H9 (cell line): Measurements from ENCODE around the gene STN1. TPM values are rescaled to one million over a fixed set of nuclear protein-coding genes. Genes with fewer than 3 reads are reported as not detected.

Experiments
- DNase-seq: peaks from one replicate; pipeline ENCODE4 v3.0.0-alpha.2; 2017
- H2AFZ ChIP-seq: one replicate; pipeline ENCODE4 v1.6.1; 2013; ENCODE audit warnings: mild to moderate bottlenecking, low read length, control low read depth, moderate library complexity
- H2AK5ac ChIP-seq: 2 replicates; pipeline ENCODE4 v1.6.1; 2013; ENCODE audit warnings: low read length, control low read depth, mixed read lengths; ENCODE audit not compliant: insufficient read length
- H2BK120ac ChIP-seq: one replicate; pipeline ENCODE4 v1.6.1; 2013; ENCODE audit warnings: low read depth, mild to moderate bottlenecking, low read length, control low read depth, inconsistent platforms; ENCODE audit not compliant: poor library complexity, severe bottlenecking
- H2BK12ac ChIP-seq: 2 replicates; pipeline ENCODE4 v1.6.1; 2013; ENCODE audit warnings: low read length, control low read depth, mixed read lengths, low read depth; ENCODE audit not compliant: insufficient read length
- H2BK15ac ChIP-seq: 2 replicates; pipeline ENCODE4 v1.6.1; 2013; ENCODE audit warnings: low read depth, low read length, control low read depth
- H2BK20ac ChIP-seq: one replicate; pipeline ENCODE4 v1.6.1; 2013; ENCODE audit warnings: low read depth, mild to moderate bottlenecking, low read length, control low read depth, inconsistent platforms; ENCODE audit not compliant: poor library complexity, severe bottlenecking
- H2BK5ac ChIP-seq: 2 replicates; pipeline ENCODE4 v1.6.1; 2013; ENCODE audit warnings: low read length, control low read depth, mixed read lengths; ENCODE audit not compliant: insufficient read length
- H3K14ac ChIP-seq: 2 replicates; pipeline ENCODE4 v1.6.1; 2013; ENCODE audit warnings: low read length, control low read depth; ENCODE audit not compliant: insufficient read depth
- H3K18ac ChIP-seq: 2 replicates; pipeline ENCODE4 v1.6.1; 2013; ENCODE audit warnings: low read depth, mild to moderate bottlenecking, mixed read lengths, low read length, control low read depth; ENCODE audit not compliant: insufficient read length
- H3K23ac ChIP-seq: 2 replicates; pipeline ENCODE4 v1.6.1; 2013; ENCODE audit warnings: low read length, control low read depth, mixed read lengths, low read depth; ENCODE audit not compliant: insufficient read length
- H3K23me2 ChIP-seq: 2 replicates; pipeline ENCODE4 v1.6.1; 2013; ENCODE audit warnings: low read depth, mild to moderate bottlenecking, mixed read lengths, low read length, control low read depth; ENCODE audit not compliant: insufficient read length, poor library complexity, severe bottlenecking
- H3K27ac ChIP-seq: 2 replicates; pipeline ENCODE4 v1.5.1; 2013; ENCODE audit warnings: low read length, control low read depth, mixed read lengths, low read depth; ENCODE audit not compliant: insufficient read length
- H3K27me3 ChIP-seq: 2 replicates; pipeline ENCODE4 v1.6.1; 2013; ENCODE audit warnings: low read length, control low read depth, inconsistent platforms; ENCODE audit not compliant: insufficient read depth
- H3K4ac ChIP-seq: 2 replicates; pipeline ENCODE4 v1.6.1; 2013; ENCODE audit warnings: low read depth, mild to moderate bottlenecking, control low read depth, inconsistent platforms, low read length, moderate library complexity
- H3K4me1 ChIP-seq: 2 replicates; pipeline ENCODE4 v1.6.1; 2013; ENCODE audit warnings: low read length, control low read depth, inconsistent platforms; ENCODE audit not compliant: insufficient read depth
- H3K4me2 ChIP-seq: 2 replicates; pipeline ENCODE4 v1.6.1; 2013; ENCODE audit warnings: low read length, control low read depth, mixed read lengths; ENCODE audit not compliant: insufficient read length, insufficient read depth
- H3K56ac ChIP-seq: 2 replicates; pipeline ENCODE4 v1.6.1; 2013; ENCODE audit warnings: low read depth, mild to moderate bottlenecking, mixed read lengths, low read length, control low read depth; ENCODE audit not compliant: insufficient read length
- H3K79me1 ChIP-seq: 2 replicates; pipeline ENCODE4 v1.6.1; 2013; ENCODE audit warnings: low read depth, mild to moderate bottlenecking, moderate library complexity, low read length, control low read depth, inconsistent platforms; ENCODE audit not compliant: insufficient read depth, poor library complexity, severe bottlenecking
- H3K79me2 ChIP-seq: 2 replicates; pipeline ENCODE4 v1.6.1; 2013; ENCODE audit warnings: low read length, control low read depth, inconsistent platforms; ENCODE audit not compliant: insufficient read depth
- H3K9ac ChIP-seq: 2 replicates; pipeline ENCODE4 v1.6.1; 2013; ENCODE audit warnings: low read length, control low read depth, mixed read lengths; ENCODE audit not compliant: insufficient read length; ENCODE audit errors: extremely low read depth
- H3K9me3 ChIP-seq: one replicate; pipeline ENCODE4 v1.6.1; 2013; ENCODE audit warnings: low read depth, low read length, inconsistent platforms; ENCODE audit not compliant: control insufficient read depth
- H3T11ph ChIP-seq: one replicate; pipeline ENCODE4 v1.6.1; 2013; ENCODE audit warnings: mild to moderate bottlenecking, low read length, control low read depth, inconsistent platforms
- H4K20me1 ChIP-seq: one replicate; pipeline ENCODE4 v1.6.1; 2013; ENCODE audit not compliant: control insufficient read depth, insufficient read length, insufficient read depth
- H4K5ac ChIP-seq: 2 replicates; pipeline ENCODE4 v1.6.1; 2013; ENCODE audit warnings: low read depth, mild to moderate bottlenecking, mixed read lengths, low read length, control low read depth; ENCODE audit not compliant: insufficient read length
- H4K8ac ChIP-seq: replicated peaks from 2 replicates; pipeline ENCODE4 v1.6.1; 2013; ENCODE audit warnings: low read length, control low read depth, mixed read lengths, low read depth; ENCODE audit not compliant: insufficient read length
- H4K91ac ChIP-seq: 2 replicates; pipeline ENCODE4 v1.6.1; 2013; ENCODE audit warnings: low read depth, mild to moderate bottlenecking, moderate library complexity, mixed read lengths, low read length, control low read depth; ENCODE audit not compliant: insufficient read length
- H3K27ac Mint-ChIP-seq, 3 experiments: 2 replicates in 2 of 3; 3 replicates in 1 of 3; pipeline ENCODE4 v1.8.0; 2020 to 2021; ENCODE audit warnings: mixed read lengths in 3 of 3, mild to moderate bottlenecking in 1 of 3, moderate library complexity in 1 of 3
- H3K27me3 Mint-ChIP-seq: 2 replicates; pipeline ENCODE4 v1.8.0; 2021; ENCODE audit warnings: low read depth, mild to moderate bottlenecking, moderate library complexity, mixed read lengths
- H3K36me3 Mint-ChIP-seq, 3 experiments: 2 replicates in 2 of 3; 3 replicates in 1 of 3; pipeline ENCODE4 v1.8.0; 2020 to 2021; ENCODE audit warnings: low read depth in 3 of 3, mixed read lengths in 3 of 3; ENCODE audit not compliant: insufficient read depth in 1 of 3
- H3K4me1 Mint-ChIP-seq, 2 experiments: 2 replicates each; pipeline ENCODE4 v1.8.0; 2020; ENCODE audit warnings: mixed read lengths in 2 of 2
- H3K4me3 Mint-ChIP-seq, 2 experiments: 2 replicates in 1 of 2; 3 replicates in 1 of 2; pipeline ENCODE4 v1.8.0; 2020 to 2021; ENCODE audit warnings: mild to moderate bottlenecking in 2 of 2, mixed read lengths in 2 of 2, moderate library complexity in 1 of 2
- H3K9me3 Mint-ChIP-seq, 2 experiments: 2 replicates in 1 of 2; 3 replicates in 1 of 2; pipeline ENCODE4 v1.8.0; 2020; ENCODE audit warnings: mild to moderate bottlenecking in 2 of 2, mixed read lengths in 2 of 2, moderate library complexity in 1 of 2
- WGBS: extraction: QIAGEN DNeasy Blood & Tissue Kit; methylation state at CpG from one replicate; pipeline ENCODE4 v1.1.7; 2013; ENCODE audit warnings: missing lambda C conversion rate, low lambda C conversion rate, mixed read lengths; ENCODE audit not compliant: insufficient read length; ENCODE audit errors: extremely low coverage; 5-methylcytosine and 5-hydroxymethylcytosine counted together
- total RNA-seq: library from RNA; stranded (reverse); gene quantifications from 2 replicates; pipeline ENCODE4 v1.2.1, GENCODE V29; 2021
- TF ChIP-seq, protein P1 (sequence below): fragments of 200-600 bp; sonication (generic); conservative IDR thresholded peaks from 3 replicates; pipeline ENCODE4 v1.8.0; 2021; ENCODE audit warnings: antibody characterized with exemption, mild to moderate bottlenecking

STN1 gene
- total RNA-seq, 1 experiment from 2014 or later: 11.3 TPM

DNA sequence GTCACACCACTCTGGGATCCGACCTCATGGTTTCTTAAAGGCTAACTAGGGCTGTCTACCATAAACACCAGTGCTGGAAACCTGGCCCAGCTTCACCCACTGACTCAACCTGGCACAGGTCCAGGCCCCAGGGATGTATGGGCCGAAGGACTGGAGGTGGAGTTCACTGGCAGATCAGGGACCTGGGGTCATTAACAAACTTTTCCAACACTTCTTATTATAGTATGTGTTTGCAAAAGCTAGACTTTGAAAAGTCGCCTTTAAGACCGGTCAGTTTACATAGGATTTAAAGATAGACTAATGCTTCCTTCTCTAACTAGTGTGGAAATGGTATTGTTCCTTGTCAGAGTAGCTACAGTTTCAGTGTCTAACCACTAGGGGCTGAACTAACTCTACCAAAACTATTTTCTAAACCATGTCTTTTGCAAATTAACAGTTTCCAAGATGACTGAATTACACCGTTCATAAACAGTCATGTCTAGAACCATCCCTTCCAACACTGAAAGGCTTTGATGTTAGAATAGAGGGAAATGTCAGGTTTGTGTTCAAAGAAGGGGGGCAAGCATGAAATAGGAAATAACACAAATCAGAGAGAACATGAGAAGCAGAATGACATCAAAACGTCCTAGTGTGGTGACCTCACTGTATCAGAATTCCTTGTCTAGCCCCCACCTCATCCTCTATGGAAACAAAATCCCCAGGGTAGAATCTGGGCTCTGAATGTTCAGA lies 29.7 kb downstream of the STN1 start:
- Histone ChIP-seq H3K23me2 (no peaks in the 10 kb centered on the region), H2AK5ac (no peak overlapping the region), H2BK12ac (no peak overlapping the region), H3K9ac (no peak overlapping the region), H3K18ac (no peak overlapping the region), H3K14ac (no peak overlapping the region), H2BK120ac (no peak overlapping the region), H4K5ac (no peak overlapping the region), H4K20me1 (no peaks in the 10 kb centered on the region), H3K27me3 (no peaks in the 10 kb centered on the region), H2BK20ac (no peak overlapping the region), H3K4me1 (no peaks in the 10 kb centered on the region), H3K27ac (no peak overlapping the region), H3K79me2 (no peaks in the 10 kb centered on the region), H3K4me2 (no peak overlapping the region), H4K91ac (no peak overlapping the region), H2AFZ (no peak overlapping the region), H3K79me1 (no peaks in the 10 kb centered on the region), H2BK5ac (no peak overlapping the region), H2BK15ac (no peak overlapping the region), H3K9me3 (no peaks in the 10 kb centered on the region), H4K8ac (no peak overlapping the region), H3K56ac (no peak overlapping the region), H3K4ac (no peak overlapping the region), H3K23ac (no peak overlapping the region), H3T11ph (no peak overlapping the region)
- DNase-seq: no peak
- no CpG with 5 or more reads among the region's 6 CpGs for WGBS
- Mint-ChIP-seq H3K4me1 (no peaks in the 10 kb centered on the region), H3K4me3 (no peak overlapping the region), H3K27me3 (no peaks in the 10 kb centered on the region), H3K36me3 (peaks cover 0 to 9% (median 0%) of the 10 kb centered on the region in 3 experiments; a peak in 5 of 7 replicates), H3K9me3 (no peaks in the 10 kb centered on the region), H3K27ac (no peak overlapping the region)
- TF ChIP-seq, protein P1, sequence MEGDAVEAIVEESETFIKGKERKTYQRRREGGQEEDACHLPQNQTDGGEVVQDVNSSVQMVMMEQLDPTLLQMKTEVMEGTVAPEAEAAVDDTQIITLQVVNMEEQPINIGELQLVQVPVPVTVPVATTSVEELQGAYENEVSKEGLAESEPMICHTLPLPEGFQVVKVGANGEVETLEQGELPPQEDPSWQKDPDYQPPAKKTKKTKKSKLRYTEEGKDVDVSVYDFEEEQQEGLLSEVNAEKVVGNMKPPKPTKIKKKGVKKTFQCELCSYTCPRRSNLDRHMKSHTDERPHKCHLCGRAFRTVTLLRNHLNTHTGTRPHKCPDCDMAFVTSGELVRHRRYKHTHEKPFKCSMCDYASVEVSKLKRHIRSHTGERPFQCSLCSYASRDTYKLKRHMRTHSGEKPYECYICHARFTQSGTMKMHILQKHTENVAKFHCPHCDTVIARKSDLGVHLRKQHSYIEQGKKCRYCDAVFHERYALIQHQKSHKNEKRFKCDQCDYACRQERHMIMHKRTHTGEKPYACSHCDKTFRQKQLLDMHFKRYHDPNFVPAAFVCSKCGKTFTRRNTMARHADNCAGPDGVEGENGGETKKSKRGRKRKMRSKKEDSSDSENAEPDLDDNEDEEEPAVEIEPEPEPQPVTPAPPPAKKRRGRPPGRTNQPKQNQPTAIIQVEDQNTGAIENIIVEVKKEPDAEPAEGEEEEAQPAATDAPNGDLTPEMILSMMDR: peak; percentile 87
